K562 (cell line): ENCODE measurements around the gene PIEZO2. TPM values are rescaled to one million over a fixed set of nuclear protein-coding genes. Genes with fewer than 3 reads are reported as not detected.
"Not testable (repeated sequence)": the region's sequence is repeated elsewhere in the genome, so short reads cannot be mapped to it uniquely, and the experiment has no call there.

ENCODE experiments used
- ATAC-seq: fragments of 200-7000 bp; cut with Tn5 transposase; 3 replicates; pipeline ENCODE4 v1.9.1; 2020; ENCODE audit warnings: moderate library complexity
- BruUV-seq: library from RNA; stranded (reverse); fragments of 400-500 nt; replicated peaks from 2 replicates; lab custom pipeline; 2021; lab: Mats Ljungman, UMichigan
- CTCF ChIA-PET: fragments of 300-600 bp; formaldehyde crosslinking; extraction: SDS; loops from one replicate; lab custom pipeline; 2021; ENCODE audit warnings: low intra/inter-chr PET ratio; lab: Yijun Ruan, JAX
- POLR2A ChIA-PET: fragments of 300-600, 350-650 bp; sonication (Branson Sonifier 250); formaldehyde crosslinking; extraction: SDS; loops from one replicate; lab custom pipeline; 2021; ENCODE audit warnings: antibody characterized with exemption, inconsistent platforms; lab: Yijun Ruan, JAX
- DNase-seq, 4 experiments: peaks; one replicate each; pipeline versions ENCODE4 v3.0.0 to v3.0.0-alpha.2; 2011 to 2018; ENCODE audit warnings: low spot score in 3 of 4, mixed read lengths in 3 of 4; ENCODE audit errors: extremely low read depth in 1 of 4
- FAIRE-seq: peaks from 2 replicates; lab custom pipeline; 2011; peaks lifted over from hg19 to GRCh38; lab: Jason Lieb, UNC
- H2AFZ ChIP-seq: 2 replicates; pipeline ENCODE4 v1.6.0; 2011; ENCODE audit warnings: low read depth, low read length, control low read depth, inconsistent platforms
- H3K27ac ChIP-seq: fragments of 200-600 bp; 3 replicates; pipeline ENCODE4 v1.8.0; 2011; ENCODE audit warnings: low read depth, mild to moderate bottlenecking, control low read depth, inconsistent platforms, low read length, moderate library complexity, mixed read lengths; ENCODE audit errors: extremely low read depth
- H3K27me3 ChIP-seq, 2 experiments: fragments of 300-600 bp in 1 of 2; 2 replicates in 1 of 2; 3 replicates in 1 of 2; pipeline versions ENCODE4 v1.6.0 to v1.8.0; 2011; ENCODE audit warnings: inconsistent platforms in 2 of 2, low read length in 2 of 2, mild to moderate bottlenecking in 1 of 2, mixed read lengths in 1 of 2, moderate library complexity in 1 of 2; ENCODE audit not compliant: control insufficient read depth in 2 of 2, insufficient read depth in 2 of 2
- H3K36me3 ChIP-seq: fragments of 300-600 bp; 3 replicates; pipeline ENCODE4 v1.8.0; 2011; ENCODE audit warnings: mild to moderate bottlenecking, low read length, inconsistent platforms; ENCODE audit not compliant: control insufficient read depth, insufficient read depth
- H3K4me1 ChIP-seq, 2 experiments: fragments of 200-600 bp in 1 of 2; replicated peaks in 1 of 2; 2 replicates in 1 of 2; 3 replicates in 1 of 2; pipeline versions ENCODE4 v1.5.1 to v1.8.0; 2011; ENCODE audit warnings: inconsistent platforms in 2 of 2, low read length in 2 of 2, mild to moderate bottlenecking in 1 of 2, mixed read lengths in 1 of 2, moderate library complexity in 1 of 2; ENCODE audit not compliant: control insufficient read depth in 2 of 2, insufficient read depth in 2 of 2
- H3K4me2 ChIP-seq: 2 replicates; pipeline ENCODE4 v1.6.1; 2011; ENCODE audit warnings: low read length, control low read depth, inconsistent platforms, mixed read lengths; ENCODE audit not compliant: insufficient read depth
- H3K4me3 ChIP-seq: fragments of 200-600 bp; sonication (generic), shearing (Covaris generic); 2 replicates; pipeline ENCODE4 v1.5.1; 2016; ENCODE audit warnings: control low read depth, inconsistent platforms
- H3K79me2 ChIP-seq: fragments of 200-600 bp; 3 replicates; pipeline ENCODE4 v1.8.0; 2011; ENCODE audit warnings: low read length, inconsistent platforms; ENCODE audit not compliant: control insufficient read depth, insufficient read depth
- H3K9ac ChIP-seq, 2 experiments: 2 replicates each; pipeline versions ENCODE4 v1.6.0 to v1.6.1; 2011; ENCODE audit warnings: low read depth in 2 of 2, low read length in 2 of 2, control low read depth in 1 of 2, inconsistent platforms in 1 of 2, mild to moderate bottlenecking in 1 of 2, mixed read lengths in 1 of 2; ENCODE audit not compliant: insufficient read depth in 1 of 2
- H3K9me1 ChIP-seq: one replicate; pipeline ENCODE4 v1.6.0; 2011; ENCODE audit warnings: inconsistent platforms, mild to moderate bottlenecking, low read length, moderate library complexity; ENCODE audit not compliant: control insufficient read depth, insufficient read depth
- H3K9me3 ChIP-seq: replicated peaks from 2 replicates; pipeline ENCODE4 v1.5.1; 2011; ENCODE audit warnings: low read depth, low read length, inconsistent platforms; ENCODE audit not compliant: control insufficient read depth, insufficient read depth
- H4K20me1 ChIP-seq: replicated peaks from 2 replicates; pipeline ENCODE4 v1.6.1; 2011; ENCODE audit warnings: low read length, inconsistent platforms, mixed read lengths; ENCODE audit not compliant: control insufficient read depth, insufficient read depth
- CXXC5 ChIP-seq: fragments of 250-450 bp; sonication (Bioruptor Pico); IDR thresholded peaks from 2 replicates; pipeline ENCODE4 v1.8.0; 2022; ENCODE audit warnings: inconsistent platforms, mild to moderate bottlenecking, moderate library complexity
- DPF2 ChIP-seq: fragments of 450-650 bp; IDR thresholded peaks from 2 replicates; pipeline ENCODE4 v1.6.1; 2016
- JUND ChIP-seq, 2 experiments: IDR thresholded peaks; 2 replicates in 1 of 2; 3 replicates in 1 of 2; pipeline ENCODE4 v1.6.1; 2011; ENCODE audit warnings: borderline replicate concordance in 2 of 2, low read depth in 2 of 2, low read length in 2 of 2, improper control_type of control experiment in 1 of 2, missing biosample characterization in 1 of 2, missing genetic modification characterization in 1 of 2, missing genetic modification reagents in 1 of 2
- MAFG ChIP-seq: fragments of 450-650 bp; conservative IDR thresholded peaks from 2 replicates; pipeline ENCODE4 v1.6.1; 2016; ENCODE audit warnings: missing genetic modification characterization, missing compliant biosample characterization
- NFE2 ChIP-seq: IDR thresholded peaks from 2 replicates; pipeline ENCODE4 v1.6.1; 2014; ENCODE audit warnings: antibody characterized with exemption, low read depth
- PKNOX1 ChIP-seq: fragments of 450-650 bp; IDR thresholded peaks from 2 replicates; pipeline ENCODE4 v1.6.1; 2016
- SPI1 ChIP-seq: IDR thresholded peaks from 2 replicates; pipeline ENCODE4 v1.6.1; 2011; ENCODE audit warnings: low read depth, low read length, control low read depth, borderline replicate concordance
- TEAD2 ChIP-seq: fragments of 450-650 bp; IDR thresholded peaks from 2 replicates; pipeline ENCODE4 v1.6.1; 2016; ENCODE audit warnings: missing genetic modification characterization, control low read depth, missing compliant biosample characterization
- ZEB2 ChIP-seq: fragments of 450-650 bp; IDR thresholded peaks from 2 replicates; pipeline ENCODE4 v1.6.1; 2016
- WGBS: fragments of 100-300 bp; shearing (Covaris generic); methylation state at CpG from one replicate; pipeline ENCODE4 v1.1.6; 2016; ENCODE audit warnings: low coverage, mixed read lengths; ENCODE audit not compliant: insufficient coverage; ENCODE audit errors: missing lambda C conversion rate; 5-methylcytosine and 5-hydroxymethylcytosine counted together
- in situ Hi-C: fragments of 300-500 bp; cut with MboI; formaldehyde crosslinking; loops from 4 replicates; pipeline ENCODE4 v1.15.0; 2018; ENCODE audit warnings: inconsistent platforms, mixed read lengths
- intact Hi-C: fragments of 100-400 bp; cut with micrococcal nuclease; formaldehyde crosslinking; loops from 2 replicates; pipeline ENCODE4 v1.14.2; 2022
- polyA plus RNA-seq, 8 experiments: library from polyadenylated mRNA; depleted of rRNA in 4 of 8; stranded (reverse) in 5 of 8; unstranded in 3 of 8; fragments of >200 nt; fragmentation: Nextera tagmentation in 2 of 8; fragmentation: Illumina TruSeq in 1 of 8; extraction: Ambion mirVana in 2 of 8; extraction: Trizol in 1 of 8; gene quantifications; 2 replicates each; pipeline versions ENCODE4 v1.2.1 to v1.2.3, GENCODE V29; 2011 to 2014; ENCODE audit warnings: inconsistent platforms in 1 of 8, missing spikeins in 1 of 8
- total RNA-seq, 7 experiments: library from RNA; depleted of rRNA in 6 of 7; stranded (reverse); fragments of >200 nt in 6 of 7; fragmentation: Illumina TruSeq in 2 of 7; extraction: Trizol in 2 of 7; gene quantifications; 2 replicates each; pipeline versions ENCODE4 v1.2.1 to v1.2.3, GENCODE V29; 2011 to 2021; ENCODE audit warnings: low replicate concordance in 1 of 7

PIEZO2 gene
- total and polyA plus RNA-seq, 9 of the 15 experiments (the other 6 are each of a cell fraction or from before 2014, with no cell fraction given): 0.54 to 4.1 (median 2.0) TPM

GRCh38 chr18:10629076-10629475 lies 520.3 kb downstream of the PIEZO2 start (continued):
- TF ChIP-seq PKNOX1 (peak; percentile 17; the same call in 1 of the 2 replicates), ZEB2 (peak; percentile 77; the same call in 1 of the 2 replicates), JUND (IDR thresholded peaks at IDR 0.05; ENCODE audit: borderline replicate concordance, low read depth, low read length) (peak; percentile 69; the same call in 1 of the 2 replicates), JUND (tag; IDR thresholded peaks at IDR 0.05; ENCODE audit: borderline replicate concordance, low read depth, low read length) (peak; percentile 57; the same call in 1 of the 3 replicates), MAFG (tag) (0 out of 2 replicates have a peak, but pooled peaks have one; percentile 7), SPI1 (peak; percentile 54; the same call in 1 of the 2 replicates)

GRCh38 chr18:10626606-10627213 lies 522.7 kb downstream of the PIEZO2 start:
- H3K9me1 ChIP-seq, H3K79me2 ChIP-seq, CTCF ChIA-PET, H3K27me3 ChIP-seq, intact Hi-C loops, H4K20me1 ChIP-seq, BruUV-seq, H3K36me3 ChIP-seq, POLR2A ChIA-PET, H3K4me1 ChIP-seq, H3K9me3 ChIP-seq, H3K4me3 ChIP-seq: not testable (repeated sequence)
- H3K27ac ChIP-seq: peak overlapping the region; percentile 73; the same call in 2 of the 3 replicates
- peak overlapping the region in 1 of 2 experiments; percentile 49; a peak in 2 of 4 replicates for H3K9ac ChIP-seq
- in situ Hi-C loops: loop anchor here (5.0 kb wide), 1 partner anchor 1576 kb away; no protein-coding TSS in a partner anchor
- ATAC-seq (peak; percentile 73), DNase-seq (peak in 2 of 4 experiments; percentile 23 to 30), FAIRE-seq (peak; percentile 84)
- peak overlapping the region; percentile 50 for H3K4me2 ChIP-seq
- H2AFZ ChIP-seq: peak overlapping the region; percentile 94
- WGBS: 31% methylated on average over 5 of the region's 7 CpGs
- TF ChIP-seq DPF2 (peak; percentile 55; the same call in 1 of the 2 replicates), TEAD2 (tag) (peak; percentile 12; the same call in 1 of the 2 replicates), CXXC5 (CRISPR knock-in tag) (peak; percentile 35; the same call in 1 of the 2 replicates), NFE2 (peak; percentile 35; the same call in 1 of the 2 replicates)
